Karpas-422 (cell line): ENCODE data around the gene GDF2. TPM values are rescaled to one million over a fixed set of nuclear protein-coding genes. Genes with fewer than 3 reads are reported as not detected.

Experiments used
- DNase-seq: peaks from one replicate; pipeline ENCODE4 v3.0.0-alpha.2; 2015
- H2AFZ ChIP-seq: fragments of 200-600 bp; sonication (generic); 2 replicates; pipeline ENCODE4 v1.6.1; 2014; ENCODE audit warnings: antibody characterized with exemption, low read length, mixed read lengths
- H3K27ac ChIP-seq: fragments of 200-600 bp; sonication (generic); 2 replicates; pipeline ENCODE4 v1.5.1; 2014; ENCODE audit warnings: mild to moderate bottlenecking, low read length, moderate library complexity
- H3K27me3 ChIP-seq: fragments of 200-600 bp; sonication (generic); 2 replicates; pipeline ENCODE4 v1.6.1; 2014; ENCODE audit warnings: low read length, mixed read lengths
- H3K36me3 ChIP-seq: fragments of 200-600 bp; sonication (generic); 2 replicates; pipeline ENCODE4 v1.6.1; 2014; ENCODE audit warnings: low read length, mixed read lengths; ENCODE audit not compliant: insufficient read depth
- H3K4me1 ChIP-seq: fragments of 200-600 bp; sonication (generic); 2 replicates; pipeline ENCODE4 v1.6.1; 2014; ENCODE audit warnings: mild to moderate bottlenecking, low read length, mixed read lengths
- H3K4me2 ChIP-seq: fragments of 200-600 bp; sonication (generic); 2 replicates; pipeline ENCODE4 v1.6.1; 2014; ENCODE audit warnings: low read length, low read depth, mild to moderate bottlenecking; ENCODE audit not compliant: poor library complexity, severe bottlenecking
- H3K4me3 ChIP-seq: fragments of 200-600 bp; sonication (generic); 2 replicates; pipeline ENCODE4 v1.5.1; 2014; ENCODE audit warnings: mild to moderate bottlenecking, antibody characterized with exemption, low read length, mixed read lengths
- H3K79me2 ChIP-seq: fragments of 200-600 bp; sonication (generic); 2 replicates; pipeline ENCODE4 v1.6.1; 2014; ENCODE audit warnings: mild to moderate bottlenecking, low read length, mixed read lengths
- H3K9ac ChIP-seq: fragments of 200-600 bp; sonication (generic); 2 replicates; pipeline ENCODE4 v1.6.0; 2014; ENCODE audit warnings: low read length
- H3K9me2 ChIP-seq: fragments of 200-600 bp; sonication (generic), shearing (Covaris generic); replicated peaks from 2 replicates; pipeline ENCODE4 v1.6.0; 2014; ENCODE audit warnings: mild to moderate bottlenecking, low read length, moderate library complexity; ENCODE audit not compliant: insufficient read depth
- H3K9me3 ChIP-seq: fragments of 300-700, 200-600 bp; sonication (generic); 2 replicates; pipeline ENCODE4 v1.6.1; 2014; ENCODE audit warnings: low read length, mixed read lengths
- H4K20me1 ChIP-seq: fragments of 200-600 bp; sonication (generic); 2 replicates; pipeline ENCODE4 v1.6.1; 2014; ENCODE audit warnings: mild to moderate bottlenecking, antibody characterized with exemption, low read length, low read depth; ENCODE audit not compliant: insufficient read depth
- total RNA-seq: library from RNA; depleted of rRNA; stranded (reverse); fragments of >200 nt; shearing (Covaris generic); gene quantifications from 2 replicates; pipeline ENCODE4 v1.2.3, GENCODE V29; 2014; ENCODE audit warnings: low replicate concordance

Gene GDF2
- total RNA-seq, 1 experiment from 2014 or later = not detected

- Histone ChIP-seq H3K9ac (no peak overlapping the region), H3K9me2 (no peaks in the 10 kb centered on the region), H3K27ac (no peak overlapping the region), H3K4me2 (no peak overlapping the region), H3K27me3 (no peaks in the 10 kb centered on the region), H3K9me3 (no peaks in the 10 kb centered on the region), H3K4me1 (no peaks in the 10 kb centered on the region), H2AFZ (no peak overlapping the region), H3K4me3 (no peak overlapping the region), H3K79me2 (no peaks in the 10 kb centered on the region), H4K20me1 (no peaks in the 10 kb centered on the region), H3K36me3 (no peaks in the 10 kb centered on the region)
- DNase-seq = no peak
These were observed 1.4 kb upstream of the GDF2 start for GRCh38 chr10:47320812-47321211.

DNA sequence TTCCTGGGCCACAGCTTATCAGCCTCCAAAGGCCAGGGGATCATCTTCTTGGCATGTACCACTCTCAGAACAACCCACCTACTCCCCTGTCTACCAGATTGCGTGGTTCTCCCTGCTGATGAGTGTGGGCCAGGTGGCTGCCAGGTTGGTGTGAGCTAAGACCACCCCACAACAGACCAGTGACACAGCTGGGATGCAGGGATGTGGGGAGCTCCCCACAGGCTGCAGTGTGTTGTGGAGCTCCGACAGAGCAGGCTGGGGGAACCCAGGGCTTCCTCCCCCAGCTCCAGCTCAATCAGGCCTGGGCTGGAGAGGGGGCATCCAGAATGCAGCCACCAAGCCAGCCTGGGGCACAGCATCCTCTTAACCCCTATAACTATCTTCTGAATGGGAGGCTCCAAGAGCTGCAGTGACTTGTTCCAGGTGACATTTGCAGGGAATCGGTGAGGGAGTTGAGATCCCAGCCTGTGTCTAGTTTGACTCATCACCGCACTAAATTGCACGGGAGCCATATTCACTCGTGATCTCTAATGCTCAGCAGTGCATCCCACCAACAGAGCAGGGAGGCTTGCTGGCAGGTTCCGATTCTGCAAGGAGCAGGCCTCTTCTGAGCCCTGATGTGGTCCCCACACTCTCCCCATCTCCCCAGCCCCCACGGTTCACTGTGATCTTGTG, 596 bp upstream of the GDF2 start:
- H3K4me1 ChIP-seq = no peaks in the 10 kb centered on the region
- no peak overlapping the region for H3K4me2 ChIP-seq
- H3K4me3 ChIP-seq = no peak overlapping the region
- no peaks in the 10 kb centered on the region for H3K36me3 ChIP-seq
- no peaks in the 10 kb centered on the region for H3K27me3 ChIP-seq
- no peaks in the 10 kb centered on the region for H4K20me1 ChIP-seq
- H3K9ac ChIP-seq = no peak overlapping the region
- no peak overlapping the region for H2AFZ ChIP-seq
- no peaks in the 10 kb centered on the region for H3K79me2 ChIP-seq
- no peaks in the 10 kb centered on the region for H3K9me3 ChIP-seq
- DNase-seq = no peak
- no peak overlapping the region for H3K27ac ChIP-seq
- no peaks in the 10 kb centered on the region for H3K9me2 ChIP-seq

GRCh38 chr10:47323087-47323486, 833 bp downstream of the GDF2 start:
- DNase-seq = no peak
- H3K4me1 ChIP-seq = no peaks in the 10 kb centered on the region
- no peaks in the 10 kb centered on the region for H4K20me1 ChIP-seq
- no peak overlapping the region for H3K4me2 ChIP-seq
- no peaks in the 10 kb centered on the region for H3K9me3 ChIP-seq
- no peak overlapping the region for H3K4me3 ChIP-seq
- no peaks in the 10 kb centered on the region for H3K9me2 ChIP-seq
- H2AFZ ChIP-seq = no peak overlapping the region
- H3K27ac ChIP-seq = no peak overlapping the region
- no peaks in the 10 kb centered on the region for H3K36me3 ChIP-seq
- H3K79me2 ChIP-seq = no peaks in the 10 kb centered on the region
- no peaks in the 10 kb centered on the region for H3K27me3 ChIP-seq
- no peak overlapping the region for H3K9ac ChIP-seq

DNA sequence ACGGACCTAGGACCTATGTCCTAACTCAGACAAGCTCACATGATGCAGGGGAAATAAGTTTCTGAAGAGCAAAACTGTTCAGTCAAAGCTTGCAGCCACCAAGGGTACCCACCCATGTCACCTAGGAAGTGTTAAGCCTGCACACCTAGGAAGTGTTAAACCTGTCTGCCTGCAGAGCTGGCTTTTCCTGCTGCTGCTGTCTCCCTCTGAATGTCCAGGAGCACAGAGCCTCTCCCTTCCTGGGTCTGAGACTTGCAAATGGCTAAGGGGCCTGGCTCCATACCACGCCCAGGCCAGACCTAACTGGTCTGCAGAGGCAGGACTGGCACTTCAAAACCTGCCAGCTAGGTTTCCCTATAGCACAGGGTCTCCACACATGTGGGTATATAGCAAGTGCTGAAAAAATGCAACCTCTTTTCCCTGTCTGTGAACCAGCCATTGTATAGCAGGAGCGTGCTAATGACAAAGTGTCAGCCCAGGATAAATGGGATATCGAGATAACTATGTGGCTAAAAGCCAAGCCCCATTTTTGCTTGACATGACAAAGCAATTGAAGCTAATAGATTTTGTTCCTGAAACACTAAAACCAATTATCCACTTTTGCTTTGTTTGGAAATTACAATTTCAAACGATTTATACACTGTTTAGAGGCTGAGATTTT, 1.5 kb downstream of the GDF2 start:
- Histone ChIP-seq H2AFZ (no peak overlapping the region), H3K9me2 (no peaks in the 10 kb centered on the region), H4K20me1 (no peaks in the 10 kb centered on the region), H3K4me2 (no peak overlapping the region), H3K27me3 (no peaks in the 10 kb centered on the region), H3K9me3 (no peaks in the 10 kb centered on the region), H3K79me2 (no peaks in the 10 kb centered on the region), H3K36me3 (no peaks in the 10 kb centered on the region), H3K27ac (no peak overlapping the region), H3K4me3 (no peak overlapping the region), H3K9ac (no peak overlapping the region), H3K4me1 (no peaks in the 10 kb centered on the region)
- no peak for DNase-seq

GRCh38 chr10:47325303-47326291, 3.3 kb downstream of the GDF2 start:
- Histone ChIP-seq H3K27me3 (no peaks in the 10 kb centered on the region), H3K4me3 (no peak overlapping the region), H2AFZ (no peak overlapping the region), H3K4me1 (no peaks in the 10 kb centered on the region), H3K4me2 (no peak overlapping the region), H4K20me1 (no peaks in the 10 kb centered on the region), H3K9me3 (no peaks in the 10 kb centered on the region), H3K36me3 (no peaks in the 10 kb centered on the region), H3K9ac (no peak overlapping the region), H3K79me2 (no peaks in the 10 kb centered on the region), H3K27ac (no peak overlapping the region), H3K9me2 (no peaks in the 10 kb centered on the region)
- no peak for DNase-seq

GRCh38 chr10:47326306-47326926, 4.2 kb downstream of the GDF2 start:
- Histone ChIP-seq H3K4me3 (no peak overlapping the region), H4K20me1 (no peaks in the 10 kb centered on the region), H3K27me3 (no peaks in the 10 kb centered on the region), H3K4me2 (no peak overlapping the region), H3K9ac (no peak overlapping the region), H3K27ac (no peak overlapping the region), H3K4me1 (no peaks in the 10 kb centered on the region), H3K9me2 (no peaks in the 10 kb centered on the region), H3K36me3 (no peaks in the 10 kb centered on the region), H2AFZ (no peak overlapping the region), H3K9me3 (no peaks in the 10 kb centered on the region), H3K79me2 (no peaks in the 10 kb centered on the region)
- DNase-seq = no peak

- Histone ChIP-seq H3K27ac (no peak overlapping the region), H3K4me3 (no peak overlapping the region), H4K20me1 (no peaks in the 10 kb centered on the region), H3K27me3 (no peaks in the 10 kb centered on the region), H2AFZ (no peak overlapping the region), H3K4me1 (no peaks in the 10 kb centered on the region), H3K36me3 (no peaks in the 10 kb centered on the region), H3K79me2 (no peaks in the 10 kb centered on the region), H3K9me2 (no peaks in the 10 kb centered on the region), H3K9ac (no peak overlapping the region), H3K9me3 (no peaks in the 10 kb centered on the region), H3K4me2 (no peak overlapping the region)
- DNase-seq = no peak
These were observed 4.7 kb downstream of the GDF2 start for GRCh38 chr10:47326927-47327330.

- H3K4me2 ChIP-seq = no peak overlapping the region
- no peak overlapping the region for H2AFZ ChIP-seq
- H3K9ac ChIP-seq = no peak overlapping the region
- no peaks in the 10 kb centered on the region for H3K36me3 ChIP-seq
- no peaks in the 10 kb centered on the region for H3K9me2 ChIP-seq
- H3K27ac ChIP-seq = no peak overlapping the region
- no peaks in the 10 kb centered on the region for H3K4me1 ChIP-seq
- DNase-seq = no peak
- H3K79me2 ChIP-seq = no peaks in the 10 kb centered on the region
- no peaks in the 10 kb centered on the region for H3K9me3 ChIP-seq
- no peaks in the 10 kb centered on the region for H4K20me1 ChIP-seq
- H3K27me3 ChIP-seq = no peaks in the 10 kb centered on the region
- no peak overlapping the region for H3K4me3 ChIP-seq
These were observed 7.6 kb downstream of the GDF2 start for GRCh38 chr10:47329855-47330254.
